Suppressor macrophage treated with lipopolysaccharide for 1 hour (primary cell): ENCODE data around the gene SNX11.

Source experiments
- DNase-seq, 3 donors: peaks; one replicate each; pipeline ENCODE4 v3.0.0-alpha.2; 2020 to 2022

The SNX11 gene

DNA sequence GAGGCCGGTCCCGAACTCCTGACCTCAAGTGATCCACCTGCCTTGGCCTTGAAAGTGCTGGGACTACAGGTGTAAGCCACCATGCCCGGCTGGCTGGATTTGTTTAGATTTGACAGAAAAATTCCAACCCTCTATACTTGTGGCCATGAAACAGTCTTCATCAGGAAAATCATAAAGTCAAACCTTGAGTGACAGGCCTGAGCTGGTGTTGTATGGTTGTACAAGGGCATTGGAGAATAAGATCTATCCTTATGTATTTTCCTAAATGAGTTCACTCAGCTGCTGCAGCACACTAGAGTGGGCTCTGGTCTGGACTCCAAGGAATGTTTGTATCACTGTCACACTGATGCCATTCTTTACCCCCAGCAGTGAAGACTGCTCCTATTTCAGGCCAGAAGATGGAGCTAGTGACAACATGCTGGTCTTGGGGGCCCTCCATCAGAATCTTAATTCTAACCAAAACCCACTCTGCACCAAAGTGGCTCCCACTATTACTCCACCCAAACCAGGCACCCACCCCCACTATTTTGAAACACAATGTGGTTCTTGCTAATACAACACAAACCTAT, 27.4 kb downstream of the SNX11 start:
- DNase-seq = no peak

- DNase-seq = no peak
Observed at GRCh38 chr17:48137656-48138055, 30.1 kb downstream of the SNX11 start.

GRCh38 chr17:48139944-48140343, 32.4 kb downstream of the SNX11 start:
- peak; percentile 71 to 80 (median 72) for DNase-seq

GRCh38 chr17:48143629-48144028, 36.1 kb downstream of the SNX11 start:
- no peak for DNase-seq

- no peak for DNase-seq
Observed at GRCh38 chr17:48144231-48144630, 36.7 kb downstream of the SNX11 start.

DNA sequence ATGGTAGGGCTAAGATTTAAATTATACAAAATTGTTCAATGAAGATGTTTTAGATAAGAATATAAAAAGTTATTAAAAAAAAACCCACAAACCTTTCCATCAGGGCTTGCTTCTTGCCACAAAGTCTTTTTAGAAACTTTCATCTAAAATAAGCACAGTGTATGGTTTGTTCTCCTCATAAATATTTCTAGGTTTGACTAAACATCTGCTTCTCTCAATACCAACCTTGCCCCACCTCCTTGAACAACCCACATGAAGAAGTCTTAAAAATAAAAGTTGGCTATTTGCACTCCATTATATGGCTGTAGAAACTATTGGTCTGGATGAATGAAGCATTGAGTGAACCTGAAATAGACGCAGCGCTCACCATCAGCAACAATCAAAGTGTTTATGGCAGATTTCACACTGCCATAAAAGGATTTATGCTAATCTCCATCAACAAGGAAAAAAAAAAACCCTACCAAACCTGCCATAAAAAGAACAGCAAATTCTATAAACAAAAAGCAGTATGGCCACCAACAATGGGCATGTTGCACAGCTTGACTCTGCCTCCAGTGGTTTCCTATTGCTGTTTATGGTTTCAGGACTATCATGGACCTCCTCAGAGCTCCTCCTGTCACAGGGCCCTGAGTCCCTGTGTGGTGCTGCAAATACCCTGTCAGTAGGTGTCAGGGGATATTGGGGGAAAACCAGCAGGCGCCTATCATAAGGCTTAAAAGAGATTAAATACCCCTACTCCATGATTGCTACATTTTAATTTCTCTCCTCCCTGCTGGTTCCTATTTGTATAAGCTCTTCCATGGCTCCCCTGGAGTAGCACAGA, 37.6 kb downstream of the SNX11 start:
- DNase-seq = no peak

DNA sequence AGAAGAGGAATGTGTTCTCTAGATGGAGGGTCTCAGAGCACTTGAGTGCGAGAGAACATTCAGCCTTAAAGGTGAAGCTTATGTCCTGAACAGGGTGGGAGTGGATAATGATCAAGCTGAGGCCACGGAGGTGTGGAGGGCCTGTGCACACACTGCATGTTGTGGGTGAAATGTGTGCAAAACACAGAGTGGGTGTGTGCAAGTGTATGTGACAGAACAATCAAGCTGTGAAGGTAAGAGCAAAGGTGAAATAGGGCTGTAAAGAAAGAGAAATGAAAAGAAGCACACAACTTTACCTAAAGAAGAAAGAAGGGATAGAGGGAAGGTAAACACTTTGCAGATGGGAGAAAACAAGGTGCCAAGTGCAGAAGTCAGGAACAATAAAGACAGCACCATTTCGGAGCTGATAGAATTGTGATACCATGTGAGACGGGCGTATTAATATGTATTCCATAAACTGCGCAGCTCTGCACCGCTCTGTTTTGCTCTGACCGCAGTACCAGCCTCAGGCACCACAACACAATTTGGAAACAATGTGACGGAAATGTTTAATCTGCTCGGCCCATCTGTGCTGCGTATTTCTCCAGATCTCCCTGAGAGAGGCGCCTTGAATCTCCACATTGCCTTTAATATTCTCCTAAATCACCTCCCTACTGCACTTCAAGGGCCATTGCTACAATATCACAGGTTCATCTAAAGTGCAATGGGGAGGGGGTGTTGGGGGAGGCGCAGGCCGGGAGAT, 40.6 kb downstream of the SNX11 start:
- DNase-seq = no peak

DNA sequence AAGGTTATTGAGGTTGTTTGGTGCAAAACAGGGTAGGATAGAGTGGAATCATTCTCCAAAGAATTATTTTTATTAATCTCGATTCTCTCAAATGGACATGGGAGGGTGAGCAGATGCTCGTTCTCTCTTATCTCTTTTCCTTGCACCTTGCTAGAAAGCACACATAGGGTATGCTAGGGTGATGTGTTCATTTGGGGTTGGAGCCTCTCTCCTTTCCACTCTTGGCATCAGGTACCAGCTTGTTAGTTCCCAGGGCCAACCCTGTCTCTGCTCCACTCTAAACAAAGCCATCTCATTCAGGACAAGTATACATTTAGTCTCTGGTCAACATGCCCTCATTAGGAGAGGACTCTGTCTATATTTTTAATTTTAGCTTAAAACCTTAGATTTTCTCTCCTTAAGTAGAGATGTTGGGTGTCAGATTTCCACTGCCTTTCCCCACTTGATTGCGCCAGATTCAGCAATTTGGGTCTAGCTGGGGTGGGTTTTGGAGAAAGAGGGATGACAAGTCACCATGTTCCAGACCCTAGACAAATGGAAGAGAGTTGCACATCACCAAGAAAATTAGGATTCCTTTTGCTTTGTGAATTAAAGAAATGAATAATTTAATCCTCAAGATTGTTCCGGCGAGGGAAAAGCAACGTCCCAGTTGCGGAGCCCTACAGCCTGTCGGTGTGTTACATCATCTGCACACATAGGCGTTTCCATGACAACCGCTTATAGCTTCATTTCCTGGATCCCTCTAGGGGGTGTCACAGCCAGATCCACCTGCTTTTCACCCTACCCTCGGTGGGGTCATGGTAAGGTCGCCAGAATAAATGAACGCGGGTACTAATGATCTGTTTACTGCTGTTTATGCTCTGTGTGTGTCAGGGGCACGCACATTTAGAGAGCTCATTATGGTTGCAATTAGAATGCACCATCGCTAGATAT, 41.6 kb downstream of the SNX11 start:
- no peak for DNase-seq

DNA sequence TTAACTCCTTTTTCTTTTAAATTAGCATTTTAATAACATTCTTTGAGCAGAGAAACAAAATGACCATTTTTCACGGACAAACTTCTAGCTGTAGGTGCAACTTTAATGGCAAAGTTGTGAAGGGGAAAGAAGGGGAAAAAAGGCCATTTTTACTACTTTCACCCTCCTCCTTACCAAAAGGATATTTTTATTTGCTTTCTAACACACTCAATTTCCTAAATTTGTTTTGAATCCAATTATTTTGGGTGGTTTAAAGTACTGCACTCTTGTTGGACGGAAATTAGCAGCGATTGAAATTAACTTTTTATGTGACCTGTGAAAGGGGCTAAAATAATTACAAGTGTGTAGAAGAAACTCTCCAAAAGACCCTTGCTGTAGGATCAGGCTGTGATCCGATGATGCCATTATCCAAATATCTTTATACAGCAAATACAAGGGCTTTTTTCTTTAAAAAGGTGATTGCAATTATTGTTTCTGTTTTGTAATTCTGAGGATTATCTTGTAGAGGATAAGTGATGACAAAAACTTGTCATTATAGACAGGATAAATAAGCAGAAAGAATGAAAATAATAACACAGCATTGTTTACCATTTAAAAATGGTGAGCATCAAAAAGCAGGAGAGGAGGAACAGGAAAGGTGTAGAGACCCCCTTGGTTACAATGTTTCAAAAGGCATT, 42.4 kb downstream of the SNX11 start:
- no peak for DNase-seq

DNA sequence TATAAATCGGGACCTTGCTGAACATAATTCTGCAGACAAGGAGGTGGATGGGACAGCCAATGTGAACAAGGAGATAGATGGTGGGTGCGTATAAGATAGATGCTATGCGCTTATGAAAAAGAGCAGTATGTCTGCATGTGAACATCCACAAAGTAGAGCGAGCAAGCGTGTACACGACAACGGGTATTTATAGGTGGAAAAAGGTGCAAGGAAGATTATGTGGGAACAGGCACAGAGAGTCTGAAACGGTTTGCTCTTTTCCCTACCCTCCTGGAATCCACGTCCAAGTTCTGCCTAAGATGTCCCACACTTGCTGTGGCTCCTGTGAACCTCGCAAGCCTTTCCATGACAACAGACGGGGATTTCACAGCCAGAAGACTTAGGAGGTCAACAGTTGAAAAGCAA, 43.0 kb downstream of the SNX11 start:
- no peak for DNase-seq

DNA sequence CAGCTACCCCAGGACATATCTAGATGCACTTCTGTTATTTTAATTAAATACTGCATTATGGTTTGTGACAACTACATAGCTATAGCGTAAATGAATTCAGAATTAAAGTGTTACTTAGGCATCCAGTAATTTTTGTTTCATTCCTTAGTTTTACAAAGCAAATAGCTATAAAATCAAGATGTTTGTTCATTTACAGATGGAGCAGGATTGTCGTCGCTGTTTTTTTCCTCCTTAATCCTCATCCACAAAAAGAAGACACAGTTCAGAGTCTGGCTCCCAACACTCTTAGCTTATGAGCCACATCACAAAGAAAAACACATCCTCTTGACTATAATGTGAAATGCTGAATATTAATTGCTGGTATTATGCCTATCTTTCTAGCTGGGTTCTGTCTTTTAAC, 43.7 kb downstream of the SNX11 start:
- DNase-seq = no peak

- DNase-seq = no peak
Observed at GRCh38 chr17:48152289-48152688, 44.7 kb downstream of the SNX11 start.

GRCh38 chr17:48153691-48154358, 46.3 kb downstream of the SNX11 start:
- peak in 2 of 3 donors; percentile 44 to 45 for DNase-seq

DNA sequence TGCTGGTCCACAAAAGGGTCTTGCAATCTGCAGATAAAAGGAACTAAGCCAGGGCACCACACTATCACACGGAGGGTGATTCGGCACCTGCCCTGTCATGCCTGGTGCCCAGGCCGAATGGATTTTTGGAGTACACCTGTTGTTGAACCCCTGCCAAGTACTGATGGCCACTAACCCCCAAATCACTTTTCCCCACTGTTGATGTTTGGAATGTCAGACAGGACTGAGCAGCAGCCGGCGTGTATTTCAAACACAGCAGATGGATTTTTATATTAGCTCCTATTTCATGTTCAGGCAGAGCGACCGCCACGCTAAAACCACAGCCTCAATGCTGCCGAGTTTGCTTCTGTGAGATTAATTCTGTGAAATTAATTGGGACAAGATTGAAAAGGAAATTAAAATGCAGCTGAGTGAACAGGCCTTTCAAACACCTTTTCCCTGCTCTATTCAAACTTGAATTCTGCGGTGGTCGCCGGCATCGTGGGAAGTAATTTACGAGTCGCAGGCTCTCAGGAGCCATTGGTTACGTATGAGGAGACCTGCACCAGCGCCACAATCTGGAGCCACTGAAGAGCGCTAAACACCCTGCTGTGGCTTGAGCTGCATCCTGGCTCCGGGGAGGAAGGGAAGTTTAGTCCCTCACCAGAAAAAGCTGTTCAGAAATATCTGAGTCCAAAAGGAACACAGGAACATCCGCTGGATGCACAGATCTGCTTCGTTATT, 48.5 kb downstream of the SNX11 start:
- DNase-seq = no peak

DNA sequence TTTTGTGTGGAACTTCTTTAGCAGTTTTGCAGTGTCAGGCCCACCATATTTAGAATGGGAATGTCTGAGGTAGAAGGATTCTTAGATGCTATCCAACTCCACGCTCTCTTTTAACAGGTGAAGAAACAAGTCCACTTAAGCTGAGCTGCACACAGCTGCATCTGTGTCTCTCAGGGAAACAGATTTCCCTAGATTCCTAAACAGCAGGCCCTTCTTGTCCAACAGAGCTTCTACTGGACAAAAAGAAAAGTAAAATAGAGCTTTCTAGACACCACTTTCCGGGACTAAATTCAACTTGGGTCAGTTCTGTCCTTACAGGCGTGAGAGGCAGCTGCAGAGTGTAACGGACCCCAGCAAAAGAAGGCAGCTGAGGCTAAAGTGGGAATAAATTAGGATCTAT, 51.7 kb downstream of the SNX11 start:
- DNase-seq = no peak

GRCh38 chr17:48160177-48161081, 52.9 kb downstream of the SNX11 start:
- no peak for DNase-seq

GRCh38 chr17:48161127-48161905, 53.8 kb downstream of the SNX11 start:
- DNase-seq = no peak

DNA sequence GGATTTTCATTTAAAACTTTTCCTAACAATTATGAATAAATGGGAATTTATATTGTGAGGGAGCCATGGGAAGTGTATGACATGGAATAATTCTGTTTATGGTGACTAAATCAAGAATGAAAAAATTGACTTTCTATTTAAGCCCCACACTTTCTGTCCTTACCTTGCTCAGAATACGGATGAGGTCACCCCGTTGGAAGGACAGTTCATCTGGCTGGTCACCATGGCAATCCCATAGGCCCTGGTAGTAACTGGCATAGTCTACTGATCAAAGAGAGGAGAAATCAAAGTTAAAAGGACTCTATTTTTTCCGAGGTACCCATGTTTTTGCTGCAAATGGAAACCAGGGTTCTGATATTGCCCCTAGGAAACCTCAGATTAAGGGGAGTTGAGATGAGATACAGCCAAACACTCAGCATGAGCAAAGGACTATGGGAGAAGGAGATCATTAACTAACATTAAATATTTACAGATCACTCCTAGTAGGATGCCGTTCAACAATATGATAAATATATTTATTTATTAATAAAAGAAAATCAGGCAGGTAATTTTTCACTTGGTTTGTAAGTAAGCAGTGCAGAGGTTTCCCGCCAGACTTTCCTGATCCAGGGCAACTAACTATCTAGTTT, 54.9 kb downstream of the SNX11 start:
- no peak for DNase-seq
